Body of pancreas (tissue), 4 donors: ENCODE results near the gene UGT3A1. TPM values are rescaled to one million over a fixed set of nuclear protein-coding genes. Genes with fewer than 3 reads are reported as not detected.

ENCODE experiments used
- ATAC-seq: fragments of 150-250 bp; one replicate; pipeline ENCODE4 v1.9.1; 2016
- DNase-seq, 4 donors: peaks; one replicate each; pipeline ENCODE4 v3.0.0-alpha.2; 2019
- H3K27ac ChIP-seq, 4 donors: fragments of 200-600 bp; sonication (generic); 1 replicate in 3 of 4; 2 replicates in 1 of 4; pipeline versions ENCODE4 v1.5.1 to v1.6.1; 2016 to 2019; ENCODE audit warnings: mild to moderate bottlenecking in 1 of 4, mixed read lengths in 1 of 4, moderate library complexity in 1 of 4
- H3K27me3 ChIP-seq, 2 donors: fragments of 200-600 bp; sonication (generic); one replicate each; pipeline ENCODE4 v1.6.0; 2016; ENCODE audit warnings: mild to moderate bottlenecking in 1 of 2
- H3K36me3 ChIP-seq, 2 donors: fragments of 200-600 bp; sonication (generic); replicated peaks in 1 of 2; 2 replicates each; pipeline ENCODE4 v1.5.1; 2016; ENCODE audit warnings: low read depth in 2 of 2; ENCODE audit not compliant: insufficient read depth in 1 of 2
- H3K4me1 ChIP-seq: fragments of 200-600 bp; sonication (generic); one replicate; pipeline ENCODE4 v1.6.0; 2016
- H3K4me3 ChIP-seq, 2 donors: fragments of 200-600 bp; sonication (generic); 1 replicate in 1 of 2; 2 replicates in 1 of 2; pipeline ENCODE4 v1.5.1; 2016 to 2019
- H3K9me3 ChIP-seq, 3 donors: fragments of 200-600 bp; sonication (generic); 1 replicate in 2 of 3; 2 replicates in 1 of 3; pipeline ENCODE4 v1.5.1; 2016
- POLR2A ChIP-seq, 3 donors: fragments of 450-650 bp; IDR thresholded peaks; one replicate each; pipeline ENCODE4 v1.6.1; 2016; ENCODE audit warnings: antibody characterized with exemption in 3 of 3, mild to moderate bottlenecking in 2 of 3
- WGBS, 2 donors: methylation state at CpG; one replicate each; pipeline ENCODE4 v1.1.5; 2017; 5-methylcytosine and 5-hydroxymethylcytosine counted together
- intact Hi-C: fragments of 100-400 bp; cut with DNase I; formaldehyde crosslinking; loops from one replicate; pipeline ENCODE4 v1.15.1; 2023
- total RNA-seq, 2 donors: library from RNA; depleted of rRNA; stranded (reverse); fragments of >200 nt; gene quantifications; one replicate each; pipeline ENCODE4 v1.1.0, GENCODE V29; 2016
- TF ChIP-seq, protein P1 (sequence below), 7 experiments: fragments of 450-650 bp in 4 of 7; fragments of 200-600 bp in 3 of 7; sonication (generic) in 3 of 7; IDR thresholded peaks; one replicate each; pipeline ENCODE4 v1.5.1; 2016 to 2019; ENCODE audit warnings: antibody characterized with exemption in 7 of 7

UGT3A1 gene
- total RNA-seq, 2 donors from 2014 or later, result not detected

DNA sequence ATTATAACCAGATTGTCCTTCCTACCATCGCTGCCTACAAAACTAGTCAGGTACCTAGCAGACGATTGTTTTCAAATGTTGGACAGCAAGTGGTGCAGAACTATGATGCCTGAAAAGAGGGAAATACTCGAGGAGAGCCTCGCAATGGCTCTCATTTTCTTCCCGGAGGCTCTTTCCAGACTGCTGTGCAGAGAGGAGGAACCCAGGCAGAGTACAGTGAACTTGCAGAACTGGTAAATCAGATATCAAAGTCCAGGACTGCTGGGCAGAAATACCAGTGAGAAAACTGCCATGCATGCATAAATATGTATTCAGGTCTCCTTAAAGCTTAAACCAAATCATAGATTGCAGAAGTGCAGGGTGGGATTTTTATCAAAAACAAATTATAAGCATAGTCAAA, 26.4 kb upstream of the UGT3A1 start:
- Histone ChIP-seq H3K36me3 (no peaks in the 10 kb centered on the region), H3K4me1 (peaks cover 14% of the 10 kb centered on the region), H3K27ac (no peak overlapping the region), H3K27me3 (no peaks in the 10 kb centered on the region), H3K9me3 (peaks cover 0 to 17% (median 0%) of the 10 kb centered on the region in 3 donors), H3K4me3 (no peak overlapping the region)
- peak; percentile 40 for ATAC-seq
- DNase-seq, result peak in 2 of 4 donors; percentile 7 to 24
- 21 to 32% methylated on average over 5 of the region's 5 CpGs for WGBS, 2 donors
- no peak for TF ChIP-seq POLR2A (IDR thresholded peaks at IDR 0.05)
- TF ChIP-seq, protein P1, sequence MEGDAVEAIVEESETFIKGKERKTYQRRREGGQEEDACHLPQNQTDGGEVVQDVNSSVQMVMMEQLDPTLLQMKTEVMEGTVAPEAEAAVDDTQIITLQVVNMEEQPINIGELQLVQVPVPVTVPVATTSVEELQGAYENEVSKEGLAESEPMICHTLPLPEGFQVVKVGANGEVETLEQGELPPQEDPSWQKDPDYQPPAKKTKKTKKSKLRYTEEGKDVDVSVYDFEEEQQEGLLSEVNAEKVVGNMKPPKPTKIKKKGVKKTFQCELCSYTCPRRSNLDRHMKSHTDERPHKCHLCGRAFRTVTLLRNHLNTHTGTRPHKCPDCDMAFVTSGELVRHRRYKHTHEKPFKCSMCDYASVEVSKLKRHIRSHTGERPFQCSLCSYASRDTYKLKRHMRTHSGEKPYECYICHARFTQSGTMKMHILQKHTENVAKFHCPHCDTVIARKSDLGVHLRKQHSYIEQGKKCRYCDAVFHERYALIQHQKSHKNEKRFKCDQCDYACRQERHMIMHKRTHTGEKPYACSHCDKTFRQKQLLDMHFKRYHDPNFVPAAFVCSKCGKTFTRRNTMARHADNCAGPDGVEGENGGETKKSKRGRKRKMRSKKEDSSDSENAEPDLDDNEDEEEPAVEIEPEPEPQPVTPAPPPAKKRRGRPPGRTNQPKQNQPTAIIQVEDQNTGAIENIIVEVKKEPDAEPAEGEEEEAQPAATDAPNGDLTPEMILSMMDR (IDR thresholded peaks at IDR 0.05), result no peak
- intact Hi-C loops, result no loop called here

DNA sequence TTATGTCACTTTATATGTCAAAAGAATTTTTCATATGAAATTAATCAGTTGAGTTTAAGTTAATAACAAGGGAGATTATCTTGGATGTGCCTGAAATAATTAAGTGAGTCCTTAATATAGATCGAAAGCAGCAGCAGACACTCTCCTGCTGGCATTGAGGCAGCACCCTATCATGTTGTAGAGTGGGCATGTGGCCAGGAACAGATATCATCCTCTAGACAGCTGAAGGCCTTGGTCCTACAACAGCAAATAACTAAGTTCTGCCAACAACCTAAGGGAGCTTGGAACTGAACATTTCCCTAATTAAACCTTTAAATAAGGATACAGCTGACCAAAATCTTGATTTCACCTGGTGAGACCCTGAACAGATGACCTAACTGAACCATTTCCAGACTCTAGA, 25.8 kb upstream of the UGT3A1 start:
- Histone ChIP-seq H3K27ac (no peak overlapping the region), H3K27me3 (no peaks in the 10 kb centered on the region), H3K36me3 (no peaks in the 10 kb centered on the region), H3K4me3 (no peak overlapping the region), H3K9me3 (peaks cover 0 to 17% (median 0%) of the 10 kb centered on the region in 3 donors), H3K4me1 (peaks cover 14% of the 10 kb centered on the region)
- ATAC-seq, result no peak
- 11 to 24% methylated on average over 1 of the region's 1 CpG for WGBS, 2 donors
- no peak for TF ChIP-seq POLR2A (IDR thresholded peaks at IDR 0.05)
- TF ChIP-seq, protein P1 (IDR thresholded peaks at IDR 0.05), result no peak
- intact Hi-C loops, result no loop called here
- DNase-seq, result peak in 2 of 4 donors; percentile 14 to 31

DNA sequence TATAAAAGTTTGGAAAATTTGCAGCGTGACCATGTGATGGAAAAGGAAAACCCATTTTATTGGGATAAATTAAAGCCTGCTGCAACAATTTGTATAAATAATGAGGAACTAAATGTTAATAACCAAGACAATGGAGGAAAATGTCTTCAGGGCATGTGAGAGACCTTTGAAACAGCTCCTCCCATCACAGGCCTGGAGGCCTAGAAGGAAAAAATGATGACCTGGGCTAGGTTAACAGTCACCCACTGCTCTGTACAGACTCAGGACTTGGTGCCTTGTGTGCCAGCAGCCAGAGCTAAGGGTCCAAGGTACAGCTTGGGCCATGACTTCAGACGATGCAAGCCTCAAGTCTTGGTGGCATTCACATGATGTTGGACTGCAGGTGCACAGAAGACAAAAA, 22.0 kb upstream of the UGT3A1 start:
- intact Hi-C loops, result no loop called here
- no peak for TF ChIP-seq POLR2A (IDR thresholded peaks at IDR 0.05)
- TF ChIP-seq, protein P1 (IDR thresholded peaks at IDR 0.05), result no peak
- H3K9me3 ChIP-seq, result peaks cover 0 to 22% (median 0%) of the 10 kb centered on the region in 3 donors
- DNase-seq (no peak), ATAC-seq (no peak)
- H3K36me3 ChIP-seq, result no peaks in the 10 kb centered on the region
- H3K27ac ChIP-seq, result no peak overlapping the region
- WGBS, 2 donors, result 76 to 82% methylated on average over 2 of the region's 2 CpGs
- H3K27me3 ChIP-seq, result no peaks in the 10 kb centered on the region
- H3K4me3 ChIP-seq, result no peak overlapping the region
- peaks cover 14% of the 10 kb centered on the region for H3K4me1 ChIP-seq

DNA sequence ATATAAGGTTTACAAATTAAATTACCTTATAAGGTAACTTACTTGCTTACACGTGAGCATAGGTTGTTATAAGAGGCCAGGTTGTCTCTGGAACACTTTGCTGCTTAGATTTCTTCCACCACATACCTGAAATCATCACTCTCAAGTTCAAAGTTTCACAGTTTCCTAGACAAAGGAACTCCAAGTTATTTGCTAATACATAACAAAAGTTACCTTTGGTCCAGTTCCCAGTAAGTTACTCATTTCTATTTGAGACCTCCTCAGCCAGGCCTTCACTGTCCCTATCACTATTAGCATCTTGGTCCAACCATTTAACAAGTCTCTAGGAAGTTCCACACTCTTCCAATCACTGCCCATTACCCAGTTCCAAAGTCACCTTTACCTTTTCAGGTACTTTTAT, 18.5 kb upstream of the UGT3A1 start:
- Histone ChIP-seq H3K9me3 (peaks cover 0 to 17% (median 0%) of the 10 kb centered on the region in 3 donors), H3K4me1 (no peaks in the 10 kb centered on the region), H3K27ac (no peak overlapping the region), H3K27me3 (no peaks in the 10 kb centered on the region), H3K36me3 (no peaks in the 10 kb centered on the region), H3K4me3 (no peak overlapping the region)
- DNase-seq (no peak), ATAC-seq (no peak)
- intact Hi-C loops, result no loop called here
- TF ChIP-seq, protein P1 (IDR thresholded peaks at IDR 0.05), result no peak
- TF ChIP-seq POLR2A (IDR thresholded peaks at IDR 0.05), result no peak
- 50 to 67% methylated on average over 1 of the region's 1 CpG for WGBS, 2 donors

DNA sequence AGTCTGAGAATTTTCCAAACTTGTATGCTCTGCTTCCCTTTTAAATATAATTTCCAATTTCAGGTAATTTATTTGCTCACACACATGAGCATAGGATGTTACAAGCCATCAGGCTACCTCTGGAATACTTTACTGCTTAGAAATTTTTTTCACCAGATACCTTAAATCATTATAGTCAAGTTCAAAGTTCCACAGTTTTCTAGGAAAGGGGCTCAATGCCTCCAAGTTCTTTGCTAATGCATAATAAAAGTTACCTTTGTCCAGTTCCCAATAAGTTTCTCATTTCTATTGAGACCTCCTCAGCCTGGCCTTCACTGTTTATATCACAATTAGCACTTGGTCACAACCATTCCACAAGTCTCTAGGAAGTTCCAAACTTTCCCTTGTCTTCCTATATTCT, 16.2 kb upstream of the UGT3A1 start:
- ATAC-seq (no peak), DNase-seq (no peak)
- intact Hi-C loops, result no loop called here
- H3K9me3 ChIP-seq, result peaks cover 0 to 5% (median 0%) of the 10 kb centered on the region in 3 donors
- H3K36me3 ChIP-seq, result no peaks in the 10 kb centered on the region
- no peaks in the 10 kb centered on the region for H3K27me3 ChIP-seq
- H3K4me3 ChIP-seq, result no peak overlapping the region
- H3K27ac ChIP-seq, result no peak overlapping the region
- H3K4me1 ChIP-seq, result no peaks in the 10 kb centered on the region
- no peak for TF ChIP-seq POLR2A (IDR thresholded peaks at IDR 0.05)
- TF ChIP-seq, protein P1 (IDR thresholded peaks at IDR 0.05), result no peak
